Non-pigmented ciliary epithelial cell (primary cell): ENCODE measurements around the gene KRTAP26-1.

Experiments
- DNase-seq: peaks from one replicate; pipeline ENCODE4 v3.0.0-alpha.2; 2010; ENCODE audit warnings: low read depth

Gene KRTAP26-1

DNA sequence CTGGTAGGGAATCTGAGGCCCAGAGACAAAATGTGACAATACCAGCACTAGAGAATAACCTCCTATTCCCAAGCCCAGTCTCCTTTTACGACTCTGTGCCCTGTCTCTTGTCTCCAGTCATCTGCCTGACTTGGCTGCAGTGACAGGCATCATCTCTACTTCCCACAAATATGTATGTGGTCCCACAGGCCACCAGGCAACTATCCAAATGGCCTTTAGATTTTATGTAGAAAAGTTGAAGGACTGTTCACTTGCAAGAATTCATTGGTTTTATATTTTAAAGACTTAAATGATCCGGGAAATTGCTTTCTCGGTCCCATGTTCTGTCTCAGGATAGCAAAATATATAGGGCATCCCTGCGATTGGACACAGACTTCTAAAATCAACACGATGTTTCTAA is 49.0 kb downstream of the KRTAP26-1 start:
- DNase-seq = no peak

GRCh38 chr21:30269803-30270530 is 50.1 kb downstream of the KRTAP26-1 start:
- DNase-seq = no peak
